GM12891 (cell line): ENCODE measurements around the gene CCDC77. TPM values are rescaled to one million over a fixed set of nuclear protein-coding genes. Genes with fewer than 3 reads are reported as not detected.
"Not testable (repeated sequence)": the region's sequence is repeated elsewhere in the genome, so short reads cannot be mapped to it uniquely, and the experiment has no call there.

Experiments used
- DNase-seq: peaks from one replicate; pipeline ENCODE4 v3.0.0; 2011; ENCODE audit warnings: low spot score; ENCODE audit not compliant: insufficient read length
- FAIRE-seq: peaks from 2 replicates; lab custom pipeline; 2011; peaks lifted over from hg19 to GRCh38; lab: Jason Lieb, UNC
- PAX5 ChIP-seq: IDR thresholded peaks from 2 replicates; pipeline ENCODE4 v1.6.1; 2011; ENCODE audit warnings: low read length, moderate library complexity, mild to moderate bottlenecking; ENCODE audit not compliant: insufficient read depth, severe bottlenecking
- POLR2A ChIP-seq: IDR thresholded peaks from 2 replicates; pipeline ENCODE4 v1.6.1; 2011; ENCODE audit warnings: low read depth, low read length, control low read depth
- POLR2AphosphoS5 ChIP-seq: IDR thresholded peaks from 2 replicates; pipeline ENCODE4 v1.6.1; 2011; ENCODE audit warnings: low read depth, low read length, control low read depth
- POU2F2 ChIP-seq: IDR thresholded peaks from 2 replicates; pipeline ENCODE4 v1.6.1; 2011; ENCODE audit warnings: low read depth, mild to moderate bottlenecking, control low read depth, low read length, moderate library complexity
- SPI1 ChIP-seq: IDR thresholded peaks from 2 replicates; pipeline ENCODE4 v1.6.1; 2011; ENCODE audit warnings: low read depth, low read length, control low read depth
- TAF1 ChIP-seq: IDR thresholded peaks from 2 replicates; pipeline ENCODE4 v1.6.1; 2011; ENCODE audit warnings: low read depth, low read length, control low read depth
- polyA plus RNA-seq: library from polyadenylated mRNA; unstranded; fragments of >200 nt; gene quantifications from one replicate; pipeline ENCODE4 v1.2.1, GENCODE V29; 2012; ENCODE audit warnings: low read depth, missing spikeins, inconsistent platforms; ENCODE audit not compliant: missing spikeins

CCDC77 gene
- 5.4 TPM for polyA plus RNA-seq

DNA sequence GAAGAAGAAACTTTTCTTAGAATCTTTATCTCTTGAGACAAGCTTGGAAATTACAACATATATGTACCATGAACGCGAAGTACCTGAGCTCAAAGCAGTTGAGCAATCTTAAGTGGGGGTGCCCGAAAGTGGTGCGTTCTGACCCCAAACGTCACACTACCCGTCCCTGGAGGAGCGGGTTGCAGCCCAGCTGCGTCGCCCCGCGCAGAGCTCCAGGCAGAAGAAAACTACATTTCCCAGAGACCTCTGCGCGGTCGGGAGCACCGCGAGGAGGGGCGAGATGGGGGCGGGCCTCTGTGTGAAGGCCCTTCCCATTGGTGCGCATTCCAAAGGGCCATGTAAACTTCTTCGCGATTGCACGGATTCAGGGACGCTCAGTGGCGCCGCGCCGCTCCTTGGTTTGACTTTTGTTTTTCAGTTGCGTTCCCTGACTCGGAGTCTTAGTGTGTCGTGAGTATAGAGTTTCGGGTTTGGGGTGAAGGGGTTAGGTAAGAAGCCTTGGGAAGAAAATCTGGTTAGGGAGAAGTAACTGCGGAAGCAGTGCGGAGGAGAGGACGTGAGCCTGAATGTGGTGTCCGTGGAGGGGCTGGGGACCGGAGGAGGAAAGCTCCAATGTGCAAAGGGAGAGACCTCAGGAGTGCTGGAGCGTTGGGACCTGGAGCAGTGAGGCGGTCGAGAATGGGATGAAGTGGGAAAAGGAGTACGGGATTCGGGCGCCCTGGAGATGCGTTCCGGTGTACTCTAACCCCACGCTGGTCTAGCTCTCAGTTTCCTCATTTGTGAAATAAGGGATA lies at the start of gene CCDC77:
Gene CCDC77, plus strand, starts transcription at position 410 of the 794 bp plus-strand sequence. CDS start 7,740 bp downstream, outside the sequence.
- DNase-seq (peak; percentile 80), FAIRE-seq (peak; percentile 96)
- TF ChIP-seq POU2F2: peak; percentile 60; the same call in 1 of the 2 replicates
- TF ChIP-seq TAF1: peak; percentile 71
- peak; percentile 57 for TF ChIP-seq POLR2AphosphoS5
- TF ChIP-seq SPI1: no peak
- no peak for TF ChIP-seq PAX5
- peak; percentile 60 for TF ChIP-seq POLR2A

GRCh38 chr12:356276-356988 lies 45.0 kb upstream of the CCDC77 start:
- DNase-seq (no peak), FAIRE-seq (no peak)
- TF ChIP-seq POLR2AphosphoS5 (no peak), PAX5 (no peak), POLR2A (no peak), TAF1 (no peak), SPI1 (no peak), POU2F2 (no peak)

DNA sequence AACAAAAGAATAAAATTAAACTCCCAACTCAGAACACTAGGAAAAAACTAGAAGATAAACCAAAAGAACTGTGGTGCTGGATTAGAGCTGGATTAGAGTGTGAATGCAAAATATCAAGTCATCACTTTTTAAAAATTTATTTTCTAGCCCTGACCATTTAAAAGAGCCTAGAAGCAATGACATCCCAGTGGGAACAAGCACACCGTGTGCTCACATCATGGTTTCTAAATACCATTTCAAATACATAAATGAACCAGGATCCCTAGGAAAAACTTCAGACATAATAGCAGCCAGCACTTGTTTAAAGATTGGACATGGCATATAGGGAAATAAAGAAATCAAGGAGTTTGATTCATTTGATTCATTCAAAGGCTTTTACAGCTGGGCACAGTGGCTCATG lies 42.4 kb upstream of the CCDC77 start:
- DNase-seq (no peak), FAIRE-seq (no peak)
- TF ChIP-seq SPI1: no peak
- no peak for TF ChIP-seq POU2F2

DNA sequence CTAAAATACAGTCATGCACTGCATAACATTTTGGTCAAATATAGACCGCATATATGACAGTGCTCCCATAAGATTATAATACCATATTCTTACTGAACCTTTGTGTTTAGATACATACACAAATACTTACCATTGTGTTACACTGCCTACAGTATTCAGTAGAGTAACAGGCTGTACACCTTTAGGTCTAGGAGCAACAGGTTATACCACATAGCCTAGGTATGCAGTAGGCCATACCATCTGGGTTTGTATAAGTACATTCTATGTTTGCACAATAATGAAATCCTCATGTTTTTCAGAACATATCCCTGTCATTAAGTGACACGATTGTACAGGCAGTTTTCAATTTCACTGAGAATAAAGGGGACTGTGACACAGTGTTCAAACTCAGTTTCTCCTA lies 34.6 kb upstream of the CCDC77 start:
- FAIRE-seq (peak; percentile 45), DNase-seq (no peak)
- TF ChIP-seq PAX5 (no peak), TAF1 (no peak), POU2F2 (no peak), POLR2A (no peak), POLR2AphosphoS5 (no peak), SPI1 (no peak)

DNA sequence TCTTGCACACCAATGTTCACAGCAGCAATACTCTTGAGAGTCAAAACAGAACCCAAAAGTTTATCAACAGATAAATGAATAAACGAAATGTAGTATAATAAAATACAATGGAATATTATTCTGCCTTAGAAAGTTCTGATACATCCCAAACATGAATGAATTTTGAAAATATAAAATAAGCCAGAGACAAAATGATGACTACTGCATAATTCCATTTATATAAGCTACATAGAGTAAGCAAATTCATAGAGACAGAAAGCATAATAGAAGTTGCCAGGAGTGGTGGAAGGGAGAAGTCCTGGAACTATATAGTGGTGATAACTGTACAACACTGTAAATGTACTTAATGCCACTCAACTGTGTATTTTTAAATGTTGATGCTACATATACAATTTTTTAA lies 33.5 kb upstream of the CCDC77 start:
- TF ChIP-seq TAF1 (no peak), SPI1 (no peak), POLR2AphosphoS5 (no peak), POU2F2 (no peak), PAX5 (no peak), POLR2A (no peak)
- FAIRE-seq (no peak), DNase-seq (no peak)

DNA sequence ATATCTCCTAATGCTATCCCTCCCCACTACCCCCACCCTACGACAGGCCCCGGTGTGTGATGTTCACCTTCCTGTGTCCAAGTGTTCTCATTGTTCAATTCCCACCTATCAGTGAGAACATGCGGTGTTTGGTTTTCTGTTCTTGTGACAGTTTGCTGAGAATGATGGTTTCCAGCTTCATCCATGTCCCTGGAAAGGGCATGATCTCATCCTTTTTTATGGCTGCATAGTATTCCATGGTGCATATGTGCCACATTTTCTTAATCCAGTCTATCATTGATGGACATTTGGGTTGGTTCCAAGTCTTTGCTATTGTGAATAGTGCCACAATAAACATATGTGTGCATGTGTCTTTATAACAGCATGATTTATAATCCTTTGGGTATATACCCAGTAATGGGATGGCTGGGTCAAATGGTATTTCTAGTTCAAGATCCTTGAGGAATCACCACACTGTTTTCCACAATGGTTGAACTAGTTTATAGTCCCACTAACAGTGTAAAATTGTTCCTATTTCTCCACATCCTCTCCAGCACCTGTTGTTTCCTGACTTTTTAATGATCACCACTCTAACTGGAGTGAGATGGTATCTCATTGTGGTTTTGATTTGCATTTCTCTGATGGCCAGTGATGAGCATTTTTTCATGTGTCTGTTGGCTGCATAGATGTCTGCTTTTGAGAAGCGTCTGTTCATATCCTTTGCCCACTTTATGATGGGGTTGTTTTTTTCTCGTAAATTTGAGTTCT lies 30.5 kb upstream of the CCDC77 start:
- DNase-seq, FAIRE-seq: not testable (repeated sequence)

- DNase-seq: no peak
These were observed 14.8 kb upstream of the CCDC77 start for GRCh38 chr12:386651-387050.

GRCh38 chr12:388012-388411 lies 13.4 kb upstream of the CCDC77 start:
- no peak for FAIRE-seq
- DNase-seq: no peak
- TF ChIP-seq POU2F2: no peak
- no peak for TF ChIP-seq POLR2A
- no peak for TF ChIP-seq PAX5
- TF ChIP-seq POLR2AphosphoS5: no peak
- TF ChIP-seq SPI1: no peak
- no peak for TF ChIP-seq TAF1

More at GRCh38 chr12:386651-387050, 14.8 kb upstream of the CCDC77 start:
- TF ChIP-seq SPI1 (no peak), POLR2AphosphoS5 (no peak), POU2F2 (no peak), TAF1 (no peak), POLR2A (no peak), PAX5 (no peak)
- no peak for FAIRE-seq

DNA sequence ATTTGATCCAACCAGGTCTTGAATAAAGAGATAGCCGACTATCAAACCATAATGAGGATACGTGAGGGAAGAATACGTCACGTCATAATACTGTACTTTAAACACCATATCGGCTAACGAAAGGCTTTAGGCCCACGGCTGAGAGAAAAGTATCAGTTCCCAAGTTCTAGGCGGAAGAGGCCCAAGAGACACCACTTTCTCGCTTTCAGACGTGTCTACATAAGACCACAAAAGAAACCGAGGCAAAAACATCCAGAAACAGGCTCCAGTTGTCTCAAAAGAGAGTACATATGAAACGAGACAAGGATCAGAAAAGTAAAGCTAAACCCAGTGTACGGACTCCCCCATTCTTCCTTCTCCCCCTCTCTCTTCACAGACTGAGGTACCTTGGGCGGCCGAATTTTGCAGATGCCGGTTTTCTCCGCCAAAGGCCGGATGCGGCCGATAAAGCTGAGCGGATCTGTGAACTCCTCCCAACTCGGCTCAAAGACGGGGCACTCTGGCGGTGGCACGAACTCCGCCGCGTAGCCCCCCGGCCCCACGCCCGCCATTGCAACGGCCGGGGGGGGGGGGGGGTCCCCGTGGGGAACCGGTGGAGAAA lies 12.8 kb upstream of the CCDC77 start:
- no peak for TF ChIP-seq POLR2AphosphoS5
- TF ChIP-seq POLR2A: no peak
- peak; percentile 61 for TF ChIP-seq SPI1
- FAIRE-seq (peak; percentile 87), DNase-seq (no peak)
